Smooth muscle cell (in vitro differentiated cells): Measurements from ENCODE around the gene DCP2. TPM values are rescaled to one million over a fixed set of nuclear protein-coding genes. Genes with fewer than 3 reads are reported as not detected.
A peak's percentile ranks its signal among the peaks of the same experiment; 100 is the strongest.

ENCODE experiments used
- DNase-seq: peaks from one replicate; lab custom pipeline; 2025; ENCODE audit not compliant: unreplicated experiment; lab: John Stamatoyannopoulos, UW
- H2AFZ ChIP-seq: fragments of 200-600 bp; sonication (generic); 2 replicates; pipeline ENCODE4 v1.6.0; 2016; ENCODE audit warnings: antibody characterized with exemption, low read depth, mild to moderate bottlenecking
- H3F3A ChIP-seq: fragments of 200-600 bp; sonication (generic); 2 replicates; pipeline ENCODE4 v1.6.0; 2017; ENCODE audit warnings: antibody characterized with exemption, low read depth
- H3K27ac ChIP-seq: fragments of 200-600 bp; sonication (generic); 2 replicates; pipeline ENCODE4 v1.5.1; 2016; ENCODE audit warnings: low read depth, mild to moderate bottlenecking
- H3K27me3 ChIP-seq: fragments of 200-600 bp; sonication (generic); 2 replicates; pipeline ENCODE4 v1.6.1; 2016; ENCODE audit warnings: low read depth, mild to moderate bottlenecking
- H3K36me3 ChIP-seq: fragments of 200-600 bp; sonication (generic); 2 replicates; pipeline ENCODE4 v1.5.1; 2016; ENCODE audit warnings: low read depth
- H3K4me1 ChIP-seq: fragments of 200-600 bp; sonication (generic); 2 replicates; pipeline ENCODE4 v1.5.1; 2016; ENCODE audit warnings: low read depth
- H3K4me2 ChIP-seq: fragments of 200-600 bp; sonication (generic); 2 replicates; pipeline ENCODE4 v1.6.0; 2016; ENCODE audit warnings: mild to moderate bottlenecking
- H3K4me3 ChIP-seq: fragments of 200-600 bp; sonication (generic); 2 replicates; pipeline ENCODE4 v1.5.1; 2016; ENCODE audit warnings: mild to moderate bottlenecking
- H3K79me2 ChIP-seq: fragments of 200-600 bp; sonication (generic); 2 replicates; pipeline ENCODE4 v1.6.0; 2016; ENCODE audit warnings: low read depth, mild to moderate bottlenecking
- H3K9ac ChIP-seq: fragments of 200-600 bp; sonication (generic); 2 replicates; pipeline ENCODE4 v1.6.0; 2016; ENCODE audit warnings: low read depth
- H3K9me3 ChIP-seq: fragments of 200-600 bp; sonication (generic); replicated peaks from 2 replicates; pipeline ENCODE4 v1.5.1; 2016; ENCODE audit warnings: low read depth
- H4K20me1 ChIP-seq: fragments of 200-600 bp; sonication (generic); 2 replicates; pipeline ENCODE4 v1.6.0; 2016; ENCODE audit warnings: low read depth
- WGBS: methylation state at CpG from one replicate; pipeline ENCODE4 v1.1.7; 2016; ENCODE audit warnings: low lambda C conversion rate; 5-methylcytosine and 5-hydroxymethylcytosine counted together
- polyA plus RNA-seq: library from polyadenylated mRNA; unstranded; fragments of >200 nt; fragmentation: Nextera tagmentation; extraction: Ambion mirVana; gene quantifications from 2 replicates; pipeline ENCODE4 v1.2.1, GENCODE V29; 2016
- total RNA-seq: library from RNA; depleted of rRNA; stranded (reverse); fragments of >200 nt; gene quantifications from 2 replicates; pipeline ENCODE4 v1.2.3, GENCODE V29; 2014
- TF ChIP-seq, protein P1 (sequence below): fragments of 200-600 bp; sonication (generic); IDR thresholded peaks from 2 replicates; pipeline ENCODE4 v1.5.1; 2017; ENCODE audit warnings: borderline replicate concordance, mild to moderate bottlenecking, antibody characterized with exemption; ENCODE audit not compliant: insufficient read depth, poor library complexity, severe bottlenecking

The DCP2 gene
- total and polyA plus RNA-seq, 2 experiments from 2014 or later = 11.6 to 35.3 TPM

DNA sequence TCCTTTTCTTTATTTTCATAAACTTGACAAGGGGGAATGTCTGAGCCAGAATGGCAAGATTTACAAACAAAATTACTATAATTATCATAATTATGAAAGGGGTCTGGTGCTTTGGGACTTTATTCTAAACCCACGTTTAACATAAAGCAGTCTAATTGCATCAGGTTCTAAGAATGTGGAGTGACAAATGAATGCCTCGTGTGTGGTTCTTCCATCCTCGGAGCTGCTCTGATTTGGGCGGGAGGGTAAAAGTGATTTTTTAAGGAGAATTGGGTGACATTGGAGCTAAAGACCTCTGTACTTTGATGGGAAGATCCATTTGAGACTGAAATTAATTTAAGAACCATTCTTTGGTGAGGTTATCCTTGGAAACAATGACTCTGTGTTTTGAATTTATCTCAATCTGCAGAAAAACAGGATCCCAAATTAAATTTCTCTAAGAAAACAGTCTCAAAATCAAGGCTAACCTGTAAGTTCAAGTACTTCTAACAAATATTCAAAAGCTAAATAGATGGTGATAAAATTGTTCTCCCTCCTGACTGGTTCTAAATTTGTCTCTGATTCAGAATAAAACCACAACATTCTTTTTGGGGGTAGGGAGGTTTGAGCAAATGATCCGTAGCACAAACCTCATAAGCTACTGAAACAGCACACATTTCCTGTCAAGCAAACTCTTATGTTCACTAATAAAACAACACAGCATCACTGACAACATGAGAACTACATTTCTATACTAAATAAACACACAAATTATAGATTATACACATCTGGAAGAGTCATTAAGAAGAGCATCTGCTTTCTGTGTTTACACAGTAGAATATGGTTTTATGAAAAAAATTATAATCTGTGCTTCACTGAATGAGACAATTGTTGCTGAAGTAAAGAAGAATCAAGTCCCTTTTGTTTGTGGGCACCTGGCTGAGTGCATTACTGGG lies 85.5 kb downstream of the DCP2 start:
- TF ChIP-seq, protein P1, sequence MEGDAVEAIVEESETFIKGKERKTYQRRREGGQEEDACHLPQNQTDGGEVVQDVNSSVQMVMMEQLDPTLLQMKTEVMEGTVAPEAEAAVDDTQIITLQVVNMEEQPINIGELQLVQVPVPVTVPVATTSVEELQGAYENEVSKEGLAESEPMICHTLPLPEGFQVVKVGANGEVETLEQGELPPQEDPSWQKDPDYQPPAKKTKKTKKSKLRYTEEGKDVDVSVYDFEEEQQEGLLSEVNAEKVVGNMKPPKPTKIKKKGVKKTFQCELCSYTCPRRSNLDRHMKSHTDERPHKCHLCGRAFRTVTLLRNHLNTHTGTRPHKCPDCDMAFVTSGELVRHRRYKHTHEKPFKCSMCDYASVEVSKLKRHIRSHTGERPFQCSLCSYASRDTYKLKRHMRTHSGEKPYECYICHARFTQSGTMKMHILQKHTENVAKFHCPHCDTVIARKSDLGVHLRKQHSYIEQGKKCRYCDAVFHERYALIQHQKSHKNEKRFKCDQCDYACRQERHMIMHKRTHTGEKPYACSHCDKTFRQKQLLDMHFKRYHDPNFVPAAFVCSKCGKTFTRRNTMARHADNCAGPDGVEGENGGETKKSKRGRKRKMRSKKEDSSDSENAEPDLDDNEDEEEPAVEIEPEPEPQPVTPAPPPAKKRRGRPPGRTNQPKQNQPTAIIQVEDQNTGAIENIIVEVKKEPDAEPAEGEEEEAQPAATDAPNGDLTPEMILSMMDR = no peak
- Histone ChIP-seq H3K9me3 (no peaks in the 10 kb centered on the region), H3K4me2 (peak overlapping the region; percentile 58), H3F3A (no peaks in the 10 kb centered on the region), H3K27ac (peak overlapping the region; percentile 68), H3K79me2 (no peaks in the 10 kb centered on the region), H3K36me3 (no peaks in the 10 kb centered on the region), H3K4me3 (no peak overlapping the region), H3K9ac (peak overlapping the region; percentile 23), H3K27me3 (no peaks in the 10 kb centered on the region), H3K4me1 (peaks cover 11% of the 10 kb centered on the region), H2AFZ (no peak overlapping the region), H4K20me1 (no peaks in the 10 kb centered on the region)
- WGBS = 23% methylated on average over 5 of the region's 5 CpGs
- no peak for DNase-seq

DNA sequence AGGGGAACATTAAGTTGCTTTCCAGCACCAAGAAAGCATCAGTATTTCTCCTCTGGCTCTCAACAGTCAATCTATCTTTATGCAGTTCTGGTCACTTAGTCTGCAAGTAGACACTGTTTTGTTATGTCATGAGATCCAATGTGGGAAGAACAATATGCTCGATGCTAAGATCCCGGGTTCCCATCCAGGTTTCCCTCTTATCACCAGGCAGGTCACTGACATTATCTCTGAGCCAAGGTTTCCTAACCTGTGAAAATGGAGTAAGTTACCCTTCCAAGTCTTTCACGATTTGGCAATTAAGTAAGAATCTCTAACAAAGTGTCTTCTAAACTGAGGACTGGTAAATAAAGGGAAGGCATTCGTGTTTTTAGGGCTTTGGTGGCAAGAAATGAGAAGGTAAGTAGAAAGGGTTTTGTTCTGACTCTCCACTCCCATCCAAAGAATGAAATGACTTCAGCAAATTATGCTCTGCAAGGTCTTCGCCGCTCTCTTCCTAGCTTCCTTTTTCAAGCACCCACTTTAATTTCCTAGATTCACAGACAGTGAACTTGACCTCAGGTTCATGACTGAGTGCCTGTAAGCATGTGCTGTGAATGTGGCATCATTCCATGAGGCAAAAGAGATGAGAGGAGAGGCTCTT lies 86.4 kb downstream of the DCP2 start:
- no peak overlapping the region for H3K9ac ChIP-seq
- H3K4me2 ChIP-seq = peak overlapping the region; percentile 58

DNA sequence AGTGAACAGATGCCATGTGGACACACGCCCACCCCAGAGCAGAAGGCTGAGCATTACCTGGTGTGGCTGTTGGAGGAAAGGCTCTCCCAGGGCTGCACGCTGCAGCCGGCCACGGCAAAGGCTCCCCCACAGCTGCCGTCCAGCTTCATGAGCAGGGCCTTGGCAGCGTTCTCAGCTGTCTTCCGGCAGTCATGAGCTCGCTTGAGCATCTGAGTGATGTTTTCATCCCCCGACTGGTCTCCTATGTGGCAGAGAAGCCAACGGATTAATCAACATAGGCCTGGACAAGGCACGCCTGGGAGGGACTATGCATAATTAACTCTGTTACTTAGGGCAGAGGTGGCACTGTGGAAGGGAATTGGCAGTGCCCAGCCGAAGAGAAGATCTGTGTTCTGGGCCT lies 87.3 kb downstream of the DCP2 start:
- TF ChIP-seq, protein P1 = no peak
- H3K4me1 ChIP-seq = peaks cover 11% of the 10 kb centered on the region
- H3K27ac ChIP-seq = no peak overlapping the region
- no peaks in the 10 kb centered on the region for H3K36me3 ChIP-seq
- no peak overlapping the region for H3K9ac ChIP-seq
- H4K20me1 ChIP-seq = no peaks in the 10 kb centered on the region
- no peaks in the 10 kb centered on the region for H3F3A ChIP-seq
- WGBS = 89% methylated on average over 12 of the region's 12 CpGs
- no peaks in the 10 kb centered on the region for H3K79me2 ChIP-seq
- H3K4me2 ChIP-seq = no peak overlapping the region
- no peaks in the 10 kb centered on the region for H3K27me3 ChIP-seq
- H3K9me3 ChIP-seq = no peaks in the 10 kb centered on the region
- H2AFZ ChIP-seq = no peak overlapping the region
- DNase-seq = no peak
- no peak overlapping the region for H3K4me3 ChIP-seq

More for the DNA sequence above, 86.4 kb downstream of the DCP2 start:
- no peak overlapping the region for H3K4me3 ChIP-seq
- no peak for DNase-seq
- no peaks in the 10 kb centered on the region for H3K79me2 ChIP-seq
- TF ChIP-seq, protein P1 = no peak
- no peaks in the 10 kb centered on the region for H3K27me3 ChIP-seq
- no peaks in the 10 kb centered on the region for H3K36me3 ChIP-seq
- peak overlapping the region; percentile 68 for H3K27ac ChIP-seq
- 94% methylated on average over 6 of the region's 6 CpGs for WGBS
- H3F3A ChIP-seq = no peaks in the 10 kb centered on the region
- peaks cover 11% of the 10 kb centered on the region for H3K4me1 ChIP-seq
- no peaks in the 10 kb centered on the region for H4K20me1 ChIP-seq
- H3K9me3 ChIP-seq = no peaks in the 10 kb centered on the region
- H2AFZ ChIP-seq = no peak overlapping the region
